Transverse colon (tissue), 3 donors: ENCODE measurements around the gene MCTP2.

ENCODE experiments used
- EP300 ChIP-seq: sonication (generic); formaldehyde crosslinking; IDR thresholded peaks from one replicate; pipeline ENCODE4 v1.6.1; 2017; ENCODE audit warnings: antibody characterized with exemption, low read depth
- TF ChIP-seq, protein P1 (sequence below), 5 experiments: fragments of 200-600 bp in 3 of 5; fragments of 450-650 bp in 2 of 5; sonication (generic) in 3 of 5; IDR thresholded peaks; 1 replicate in 2 of 5; 2 replicates in 3 of 5; pipeline ENCODE4 v1.5.1; 2016 to 2017; ENCODE audit warnings: antibody characterized with exemption in 5 of 5, inconsistent platforms in 3 of 5, mild to moderate bottlenecking in 2 of 5, moderate library complexity in 1 of 5

DNA sequence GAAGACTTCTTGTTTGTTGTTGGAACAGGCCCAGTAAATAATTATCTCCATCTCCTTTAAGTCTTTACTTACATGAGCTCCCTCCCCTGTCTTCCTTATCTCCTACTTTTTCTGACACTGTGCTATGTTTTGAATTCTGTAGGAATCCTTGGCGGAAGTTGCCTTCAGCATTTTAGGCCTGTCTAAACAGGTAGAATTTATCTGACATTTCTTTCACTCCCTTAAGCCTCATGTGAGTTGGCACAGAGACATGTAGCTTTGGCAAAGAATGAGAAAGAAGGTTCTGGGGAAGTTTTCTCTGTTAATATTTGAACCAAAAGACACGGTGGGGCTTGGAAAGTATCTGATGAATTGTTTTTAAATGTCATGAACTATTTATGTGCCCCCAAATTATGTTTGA lies 8.1 kb downstream of the MCTP2 start:
- TF ChIP-seq, protein P1, sequence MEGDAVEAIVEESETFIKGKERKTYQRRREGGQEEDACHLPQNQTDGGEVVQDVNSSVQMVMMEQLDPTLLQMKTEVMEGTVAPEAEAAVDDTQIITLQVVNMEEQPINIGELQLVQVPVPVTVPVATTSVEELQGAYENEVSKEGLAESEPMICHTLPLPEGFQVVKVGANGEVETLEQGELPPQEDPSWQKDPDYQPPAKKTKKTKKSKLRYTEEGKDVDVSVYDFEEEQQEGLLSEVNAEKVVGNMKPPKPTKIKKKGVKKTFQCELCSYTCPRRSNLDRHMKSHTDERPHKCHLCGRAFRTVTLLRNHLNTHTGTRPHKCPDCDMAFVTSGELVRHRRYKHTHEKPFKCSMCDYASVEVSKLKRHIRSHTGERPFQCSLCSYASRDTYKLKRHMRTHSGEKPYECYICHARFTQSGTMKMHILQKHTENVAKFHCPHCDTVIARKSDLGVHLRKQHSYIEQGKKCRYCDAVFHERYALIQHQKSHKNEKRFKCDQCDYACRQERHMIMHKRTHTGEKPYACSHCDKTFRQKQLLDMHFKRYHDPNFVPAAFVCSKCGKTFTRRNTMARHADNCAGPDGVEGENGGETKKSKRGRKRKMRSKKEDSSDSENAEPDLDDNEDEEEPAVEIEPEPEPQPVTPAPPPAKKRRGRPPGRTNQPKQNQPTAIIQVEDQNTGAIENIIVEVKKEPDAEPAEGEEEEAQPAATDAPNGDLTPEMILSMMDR (IDR thresholded peaks at IDR 0.05) = no peak
- no peak for TF ChIP-seq EP300
